Measurements from ENCODE around the gene PTPRM. TPM values are rescaled to one million over a fixed set of nuclear protein-coding genes. Genes with fewer than 3 reads are reported as not detected.

The PTPRM gene
- total and polyA plus RNA-seq, 9 donors = 45.6 to 82.0 (median 56.9) TPM

DNA sequence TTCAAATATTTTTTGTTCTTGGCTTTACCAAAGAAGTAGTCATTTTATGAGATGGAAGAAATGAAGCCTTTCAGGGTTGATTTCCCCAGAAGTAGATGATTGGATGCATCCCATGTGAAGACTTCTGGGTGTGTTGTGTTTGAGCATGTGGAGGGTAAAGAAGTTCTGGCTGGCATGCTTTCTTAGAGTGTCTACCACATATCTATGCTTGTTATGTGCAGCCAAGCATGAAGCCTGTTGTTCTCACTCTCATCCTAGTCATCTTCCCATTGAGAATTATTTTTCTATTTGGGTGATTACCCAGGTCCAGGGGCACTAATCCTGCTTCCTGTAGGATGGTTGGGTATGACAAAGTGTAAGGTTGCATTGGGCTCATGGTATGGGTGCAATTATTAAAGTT, 472.9 kb downstream of the PTPRM start:
- intact Hi-C loops (cut with DNase I) = no loop called here
- H3K27me3 ChIP-seq = no peaks in the 10 kb centered on the region

DNA sequence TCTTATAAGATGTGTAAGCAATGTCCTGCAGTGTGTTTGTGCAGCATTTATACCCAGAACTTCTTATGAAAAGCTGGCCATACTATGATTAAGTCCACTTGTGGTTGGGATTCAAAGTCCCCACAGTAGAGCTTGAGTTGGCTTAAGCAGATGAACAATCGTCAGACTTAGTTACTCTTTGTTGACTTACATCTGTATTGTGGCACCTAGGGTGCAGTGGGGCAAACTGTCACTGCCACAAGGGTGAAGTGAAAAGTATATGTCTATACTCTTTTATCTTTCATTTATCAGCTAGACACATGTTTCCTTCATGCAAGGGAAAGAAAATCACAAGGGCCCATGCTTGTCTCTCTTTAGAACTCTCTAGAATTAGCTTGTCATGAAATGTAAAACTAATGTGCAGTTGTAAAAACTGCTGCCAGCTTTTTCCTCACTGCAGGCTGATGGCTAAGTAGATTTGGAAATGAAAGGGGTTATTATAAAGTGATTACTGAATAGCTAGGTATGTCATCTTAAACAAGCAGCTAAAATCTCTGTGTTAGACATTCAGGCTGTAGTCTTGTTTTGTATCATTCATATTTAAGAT, 474.5 kb downstream of the PTPRM start:
- H3K27me3 ChIP-seq = no peaks in the 10 kb centered on the region
- H3K27ac ChIP-seq = no peak overlapping the region
- no peak overlapping the region for H3K4me3 ChIP-seq
- DNase-seq = no peak
- TF ChIP-seq EP300 (IDR thresholded peaks at IDR 0.05) = no peak
- TF ChIP-seq, protein P1, sequence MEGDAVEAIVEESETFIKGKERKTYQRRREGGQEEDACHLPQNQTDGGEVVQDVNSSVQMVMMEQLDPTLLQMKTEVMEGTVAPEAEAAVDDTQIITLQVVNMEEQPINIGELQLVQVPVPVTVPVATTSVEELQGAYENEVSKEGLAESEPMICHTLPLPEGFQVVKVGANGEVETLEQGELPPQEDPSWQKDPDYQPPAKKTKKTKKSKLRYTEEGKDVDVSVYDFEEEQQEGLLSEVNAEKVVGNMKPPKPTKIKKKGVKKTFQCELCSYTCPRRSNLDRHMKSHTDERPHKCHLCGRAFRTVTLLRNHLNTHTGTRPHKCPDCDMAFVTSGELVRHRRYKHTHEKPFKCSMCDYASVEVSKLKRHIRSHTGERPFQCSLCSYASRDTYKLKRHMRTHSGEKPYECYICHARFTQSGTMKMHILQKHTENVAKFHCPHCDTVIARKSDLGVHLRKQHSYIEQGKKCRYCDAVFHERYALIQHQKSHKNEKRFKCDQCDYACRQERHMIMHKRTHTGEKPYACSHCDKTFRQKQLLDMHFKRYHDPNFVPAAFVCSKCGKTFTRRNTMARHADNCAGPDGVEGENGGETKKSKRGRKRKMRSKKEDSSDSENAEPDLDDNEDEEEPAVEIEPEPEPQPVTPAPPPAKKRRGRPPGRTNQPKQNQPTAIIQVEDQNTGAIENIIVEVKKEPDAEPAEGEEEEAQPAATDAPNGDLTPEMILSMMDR (IDR thresholded peaks at IDR 0.05) = no peak
- H3K36me3 ChIP-seq = no peaks in the 10 kb centered on the region
- no peaks in the 10 kb centered on the region for H3K9me3 ChIP-seq
- intact Hi-C loops (cut with DNase I) = no loop called here
- peaks cover 2% of the 10 kb centered on the region for H3K4me1 ChIP-seq (ENCODE audit: insufficient read depth)
- 90 to 97% (median 93%) methylated on average over 1 of the region's 1 CpG for WGBS, 3 donors

More for the DNA sequence above, 472.9 kb downstream of the PTPRM start:
- H3K9me3 ChIP-seq = no peaks in the 10 kb centered on the region
- no peaks in the 10 kb centered on the region for H3K36me3 ChIP-seq
- DNase-seq = no peak
- TF ChIP-seq EP300 (IDR thresholded peaks at IDR 0.05) (no peak), POLR2A (IDR thresholded peaks at IDR 0.05) (no peak)
- TF ChIP-seq, protein P1 (IDR thresholded peaks at IDR 0.05) = no peak
- no peak overlapping the region for H3K27ac ChIP-seq
- peaks cover 3% of the 10 kb centered on the region for H3K4me1 ChIP-seq (ENCODE audit: insufficient read depth)
- H3K4me3 ChIP-seq = no peak overlapping the region

DNA sequence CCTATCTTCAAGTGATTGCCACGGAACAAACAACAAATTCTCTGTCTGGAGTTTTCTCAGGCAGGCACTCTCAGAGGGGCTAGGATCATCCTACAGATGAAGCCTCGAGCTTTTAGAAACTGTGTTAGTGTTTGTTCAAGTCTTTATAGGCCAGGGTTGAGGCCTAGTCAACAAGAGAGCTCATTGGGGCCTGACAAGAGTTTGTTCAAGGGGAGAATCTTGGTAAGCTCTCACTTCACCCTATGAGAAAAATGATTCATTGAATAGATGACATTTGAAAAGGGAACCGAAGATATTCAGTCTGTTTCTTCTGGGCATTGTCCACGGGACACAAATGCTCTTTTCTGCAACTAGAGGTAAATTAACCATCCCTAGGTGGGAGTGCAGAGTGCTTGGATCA, 476.9 kb downstream of the PTPRM start:
- intact Hi-C loops (cut with DNase I) = no loop called here
- no peak for DNase-seq
- no peaks in the 10 kb centered on the region for H3K36me3 ChIP-seq
- no peak overlapping the region for H3K27ac ChIP-seq
- no peaks in the 10 kb centered on the region for H3K27me3 ChIP-seq
- TF ChIP-seq, protein P1 (IDR thresholded peaks at IDR 0.05) = no peak
- no peaks in the 10 kb centered on the region for H3K9me3 ChIP-seq
- WGBS, 3 donors = 61 to 81% (median 80%) methylated on average over 4 of the region's 4 CpGs
- H3K4me3 ChIP-seq = no peak overlapping the region
- H3K4me1 ChIP-seq (ENCODE audit: insufficient read depth) = no peaks in the 10 kb centered on the region

DNA sequence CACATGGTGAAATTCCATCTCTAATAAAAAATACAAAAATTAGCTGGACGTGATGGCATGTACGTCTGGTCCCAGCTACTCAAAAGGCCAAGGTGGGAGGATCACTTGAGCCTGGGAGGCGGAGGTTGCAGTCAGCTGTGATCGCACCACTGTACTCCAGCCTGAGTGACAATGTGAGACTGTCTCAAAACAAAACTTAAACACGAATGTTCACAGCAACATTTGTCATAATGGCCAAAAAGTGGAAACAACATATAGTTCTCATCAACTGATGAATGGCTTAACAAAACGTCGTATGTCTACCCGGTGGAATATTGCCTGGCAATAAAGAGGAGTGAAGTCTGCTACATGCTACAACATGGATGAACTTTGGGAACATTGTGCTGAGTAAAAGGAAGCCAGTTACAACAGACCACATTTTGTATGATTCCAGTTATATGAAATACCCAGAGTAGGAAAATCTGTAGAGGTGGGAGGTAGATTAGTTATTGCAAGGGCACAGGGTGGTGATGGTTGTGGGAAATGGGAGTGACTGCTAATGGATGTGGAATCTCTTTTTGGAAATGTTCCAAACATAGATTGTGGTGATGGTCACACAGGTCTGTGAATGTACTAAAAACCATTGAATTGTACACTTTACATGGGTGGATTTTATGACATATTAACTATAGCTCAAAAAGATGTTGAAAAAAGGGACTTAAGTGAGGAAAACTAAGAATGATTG, 478.2 kb downstream of the PTPRM start:
- H3K27ac ChIP-seq = no peak overlapping the region
- H3K4me1 ChIP-seq (ENCODE audit: insufficient read depth) = no peaks in the 10 kb centered on the region
- DNase-seq = no peak
- no peaks in the 10 kb centered on the region for H3K36me3 ChIP-seq
- no peak overlapping the region for H3K4me3 ChIP-seq
- no peaks in the 10 kb centered on the region for H3K9me3 ChIP-seq
- H3K27me3 ChIP-seq = no peaks in the 10 kb centered on the region
- WGBS, 3 donors = 94 to 97% (median 95%) methylated on average over 8 of the region's 8 CpGs
- intact Hi-C loops (cut with DNase I) = no loop called here
- TF ChIP-seq, protein P1 (IDR thresholded peaks at IDR 0.05) = no peak
- no peak for TF ChIP-seq EP300 (IDR thresholded peaks at IDR 0.05)
- TF ChIP-seq POLR2A (IDR thresholded peaks at IDR 0.05) = no peak

All from ovary (tissue), 9 donors.